KOPT-K1 (cell line): ENCODE measurements around the gene MAST4.

Experiments
- H3K27ac ChIP-seq: fragments of 200-600 bp; sonication (generic); 2 replicates; pipeline ENCODE4 v1.5.1; 2016; ENCODE audit warnings: antibody characterized with exemption, mild to moderate bottlenecking, low read depth, low read length; ENCODE audit not compliant: poor library complexity, severe bottlenecking
- H3K36me3 ChIP-seq: fragments of 200-600 bp; sonication (generic); 2 replicates; pipeline ENCODE4 v1.5.1; 2017; ENCODE audit warnings: antibody characterized with exemption, mild to moderate bottlenecking, low read length, moderate library complexity; ENCODE audit not compliant: insufficient read depth
- H3K9me3 ChIP-seq: fragments of 200-600 bp; sonication (generic); 2 replicates; pipeline ENCODE4 v1.5.1; 2017; ENCODE audit warnings: antibody characterized with exemption, low read length, mild to moderate bottlenecking; ENCODE audit not compliant: insufficient read depth, poor library complexity, severe bottlenecking

MAST4 gene

GRCh38 chr5:67203701-67204074, 607.5 kb downstream of the MAST4 start:
- Histone ChIP-seq H3K27ac (peak overlapping the region; percentile 94), H3K36me3 (no peaks in the 10 kb centered on the region)

GRCh38 chr5:67204821-67205220, 608.6 kb downstream of the MAST4 start:
- no peaks in the 10 kb centered on the region for H3K36me3 ChIP-seq
- no peaks in the 10 kb centered on the region for H3K9me3 ChIP-seq
- H3K27ac ChIP-seq = peak overlapping the region; percentile 94

More at GRCh38 chr5:67203701-67204074, 607.5 kb downstream of the MAST4 start:
- no peaks in the 10 kb centered on the region for H3K9me3 ChIP-seq

DNA sequence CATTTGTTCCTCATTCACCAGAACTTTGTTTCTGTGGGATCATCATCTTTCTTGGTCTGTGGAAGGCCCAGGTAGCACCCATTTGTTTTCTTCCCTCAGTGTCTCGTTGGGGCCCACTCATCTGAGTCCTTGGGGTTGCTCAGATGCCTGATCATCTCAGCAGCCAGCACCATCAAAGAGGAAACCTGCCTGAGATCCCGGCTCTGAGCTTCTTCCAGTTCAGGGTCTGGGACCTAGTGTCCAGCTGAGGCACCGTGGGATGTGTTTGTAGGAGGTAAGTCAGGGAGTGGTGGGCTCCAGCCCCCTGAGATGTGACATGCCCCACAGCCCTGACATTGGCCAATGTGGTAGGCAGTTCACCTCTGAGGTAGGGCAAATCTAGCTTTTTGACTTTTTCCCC, 609.8 kb downstream of the MAST4 start:
- no peaks in the 10 kb centered on the region for H3K36me3 ChIP-seq

GRCh38 chr5:67206461-67206860, 610.3 kb downstream of the MAST4 start:
- Histone ChIP-seq H3K9me3 (no peaks in the 10 kb centered on the region), H3K36me3 (no peaks in the 10 kb centered on the region), H3K27ac (peak overlapping the region; percentile 94)

More for the DNA sequence above, 609.8 kb downstream of the MAST4 start:
- no peaks in the 10 kb centered on the region for H3K9me3 ChIP-seq
- peak overlapping the region; percentile 94 for H3K27ac ChIP-seq

DNA sequence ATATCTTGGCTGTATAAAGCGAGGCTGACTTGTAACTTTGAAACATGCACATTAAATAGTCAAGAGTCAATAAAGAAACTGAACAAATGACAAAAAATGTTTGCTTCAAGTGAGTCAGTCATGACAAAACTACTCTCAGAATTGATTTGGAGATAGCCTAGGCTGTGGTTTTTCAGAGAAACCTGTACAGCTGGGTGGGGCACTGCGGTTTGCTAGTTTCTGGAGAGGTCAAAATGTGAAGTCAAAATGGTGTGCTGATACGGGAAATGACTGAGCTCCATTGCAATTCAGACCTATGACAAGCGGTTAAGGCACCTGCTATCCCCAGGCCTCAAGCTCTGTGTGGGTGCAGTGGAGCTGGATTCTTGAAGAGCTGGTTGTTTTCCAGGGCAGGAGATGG, 610.7 kb downstream of the MAST4 start:
- Histone ChIP-seq H3K27ac (peak overlapping the region; percentile 94), H3K36me3 (no peaks in the 10 kb centered on the region), H3K9me3 (no peaks in the 10 kb centered on the region)

GRCh38 chr5:67208403-67208802, 612.2 kb downstream of the MAST4 start:
- Histone ChIP-seq H3K27ac (peak overlapping the region; percentile 94), H3K9me3 (no peaks in the 10 kb centered on the region), H3K36me3 (no peaks in the 10 kb centered on the region)

- Histone ChIP-seq H3K27ac (peak overlapping the region; percentile 94), H3K9me3 (no peaks in the 10 kb centered on the region), H3K36me3 (no peaks in the 10 kb centered on the region)
Observed at GRCh38 chr5:67209141-67209771, 613.1 kb downstream of the MAST4 start.

- no peaks in the 10 kb centered on the region for H3K36me3 ChIP-seq
- no peaks in the 10 kb centered on the region for H3K9me3 ChIP-seq
- H3K27ac ChIP-seq = no peak overlapping the region
Observed at GRCh38 chr5:67211926-67212325, 615.7 kb downstream of the MAST4 start.

- Histone ChIP-seq H3K36me3 (no peaks in the 10 kb centered on the region), H3K9me3 (no peaks in the 10 kb centered on the region), H3K27ac (no peak overlapping the region)
Observed at GRCh38 chr5:67214036-67214435, 617.8 kb downstream of the MAST4 start.

GRCh38 chr5:67214707-67215447, 618.7 kb downstream of the MAST4 start:
- H3K9me3 ChIP-seq = no peaks in the 10 kb centered on the region
- H3K27ac ChIP-seq = peak overlapping the region; percentile 86
- H3K36me3 ChIP-seq = no peaks in the 10 kb centered on the region

GRCh38 chr5:67215519-67216471, 619.6 kb downstream of the MAST4 start:
- H3K9me3 ChIP-seq = no peaks in the 10 kb centered on the region
- peak overlapping the region; percentile 86 for H3K27ac ChIP-seq
- H3K36me3 ChIP-seq = no peaks in the 10 kb centered on the region

DNA sequence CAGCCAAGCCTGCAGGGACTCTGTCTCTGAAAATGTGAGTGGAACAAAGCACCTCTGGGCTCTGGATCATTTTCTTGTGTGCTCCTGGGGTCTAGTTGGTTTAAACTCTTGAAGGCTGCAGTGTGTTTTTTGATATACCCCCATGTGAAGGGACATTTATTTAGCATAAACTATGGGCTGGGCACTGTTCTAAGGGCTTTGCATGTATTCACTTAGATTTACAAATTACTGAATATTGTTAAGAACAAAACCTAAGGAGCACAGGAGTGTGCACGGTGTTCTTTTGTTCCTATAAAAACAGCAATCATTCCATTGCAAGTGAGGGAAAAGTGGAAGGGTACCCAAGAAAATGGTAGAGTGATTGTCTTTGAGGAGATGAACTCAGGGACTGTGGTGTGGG, 620.4 kb downstream of the MAST4 start:
- Histone ChIP-seq H3K36me3 (no peaks in the 10 kb centered on the region), H3K9me3 (no peaks in the 10 kb centered on the region), H3K27ac (peak overlapping the region; percentile 86)
